ENCODE data around the gene PIP4K2A. TPM values are rescaled to one million over a fixed set of nuclear protein-coding genes. Genes with fewer than 3 reads are reported as not detected.

The PIP4K2A gene
- total RNA-seq, 2 donors from 2014 or later, result 3.6 to 7.8 TPM

DNA sequence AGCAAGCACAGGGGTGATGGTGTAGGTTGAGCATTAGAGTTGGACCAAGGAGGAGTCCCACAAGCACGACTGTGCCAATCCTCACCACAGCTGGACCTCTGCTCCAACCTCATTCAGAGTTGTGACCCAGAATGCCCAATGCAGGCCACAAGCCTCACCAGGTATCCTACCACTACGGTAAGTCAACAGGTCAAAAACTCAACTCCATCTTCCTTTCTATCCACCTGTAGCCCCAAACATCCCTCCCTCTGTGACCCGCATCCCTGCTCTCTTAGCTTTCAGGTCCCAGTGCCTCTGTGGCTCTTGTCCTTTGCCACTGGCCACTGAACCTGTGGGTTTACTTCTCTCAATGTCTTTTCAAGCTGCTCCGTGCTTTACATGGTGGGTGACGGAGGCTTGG lies 112.8 kb downstream of the PIP4K2A start:
- DNase-seq (no peak), ATAC-seq (no peak)
- TF ChIP-seq, protein P1, sequence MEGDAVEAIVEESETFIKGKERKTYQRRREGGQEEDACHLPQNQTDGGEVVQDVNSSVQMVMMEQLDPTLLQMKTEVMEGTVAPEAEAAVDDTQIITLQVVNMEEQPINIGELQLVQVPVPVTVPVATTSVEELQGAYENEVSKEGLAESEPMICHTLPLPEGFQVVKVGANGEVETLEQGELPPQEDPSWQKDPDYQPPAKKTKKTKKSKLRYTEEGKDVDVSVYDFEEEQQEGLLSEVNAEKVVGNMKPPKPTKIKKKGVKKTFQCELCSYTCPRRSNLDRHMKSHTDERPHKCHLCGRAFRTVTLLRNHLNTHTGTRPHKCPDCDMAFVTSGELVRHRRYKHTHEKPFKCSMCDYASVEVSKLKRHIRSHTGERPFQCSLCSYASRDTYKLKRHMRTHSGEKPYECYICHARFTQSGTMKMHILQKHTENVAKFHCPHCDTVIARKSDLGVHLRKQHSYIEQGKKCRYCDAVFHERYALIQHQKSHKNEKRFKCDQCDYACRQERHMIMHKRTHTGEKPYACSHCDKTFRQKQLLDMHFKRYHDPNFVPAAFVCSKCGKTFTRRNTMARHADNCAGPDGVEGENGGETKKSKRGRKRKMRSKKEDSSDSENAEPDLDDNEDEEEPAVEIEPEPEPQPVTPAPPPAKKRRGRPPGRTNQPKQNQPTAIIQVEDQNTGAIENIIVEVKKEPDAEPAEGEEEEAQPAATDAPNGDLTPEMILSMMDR (IDR thresholded peaks at IDR 0.05), result no peak
- TF ChIP-seq POLR2A (IDR thresholded peaks at IDR 0.05), result no peak
- Histone ChIP-seq H3K27me3 (no peaks in the 10 kb centered on the region), H3K27ac (no peak overlapping the region), H3K4me1 (peaks cover 5% of the 10 kb centered on the region), H3K9me3 (no peaks in the 10 kb centered on the region), H3K36me3 (replicated peaks in 1 of 2; ENCODE audit: insufficient read depth in 1 of 2, low read depth in 2 of 2) (no peaks in the 10 kb centered on the region), H3K4me3 (no peak overlapping the region)
- 95 to 97% methylated on average over 5 of the region's 5 CpGs for WGBS, 2 donors
- intact Hi-C loops (cut with DNase I), result no loop called here

DNA sequence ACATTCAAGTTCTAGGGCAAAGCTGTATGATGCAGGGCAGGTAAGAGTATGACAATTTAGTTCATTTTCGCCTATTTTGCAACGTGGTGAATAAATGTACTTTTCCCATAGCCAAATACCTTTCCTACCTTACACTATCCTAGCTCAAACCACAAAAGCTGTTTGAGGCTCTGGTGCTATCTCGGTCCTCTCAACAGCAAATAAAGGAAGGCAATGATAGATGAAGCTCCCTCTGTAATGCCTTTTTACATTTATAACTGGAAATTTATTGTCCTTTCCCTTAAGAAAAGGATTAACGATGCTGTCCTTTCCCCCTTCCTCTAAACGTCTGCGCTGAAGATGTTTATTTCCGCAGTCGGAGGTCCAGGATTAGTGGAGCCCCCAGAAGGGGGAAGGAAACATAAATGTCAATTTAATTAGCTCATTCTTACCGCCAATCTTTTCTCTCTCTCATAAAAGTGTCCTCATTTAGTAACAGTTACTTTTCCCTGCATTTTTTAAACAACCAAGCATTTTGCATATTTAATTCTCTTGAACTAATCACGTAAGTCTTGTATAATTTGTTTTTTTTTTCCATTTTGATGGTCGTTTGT lies 114.6 kb downstream of the PIP4K2A start:
- DNase-seq (no peak), ATAC-seq (no peak)
- no peak for TF ChIP-seq POLR2A (IDR thresholded peaks at IDR 0.05)
- TF ChIP-seq, protein P1 (IDR thresholded peaks at IDR 0.05), result no peak
- Histone ChIP-seq H3K27ac (no peak overlapping the region), H3K4me1 (peaks cover 5% of the 10 kb centered on the region), H3K4me3 (no peak overlapping the region), H3K9me3 (no peaks in the 10 kb centered on the region), H3K36me3 (replicated peaks in 1 of 2; ENCODE audit: insufficient read depth in 1 of 2, low read depth in 2 of 2) (no peaks in the 10 kb centered on the region), H3K27me3 (no peaks in the 10 kb centered on the region)
- 88 to 89% methylated on average over 11 of the region's 11 CpGs for WGBS, 2 donors
- intact Hi-C loops (cut with DNase I), result no loop called here

DNA sequence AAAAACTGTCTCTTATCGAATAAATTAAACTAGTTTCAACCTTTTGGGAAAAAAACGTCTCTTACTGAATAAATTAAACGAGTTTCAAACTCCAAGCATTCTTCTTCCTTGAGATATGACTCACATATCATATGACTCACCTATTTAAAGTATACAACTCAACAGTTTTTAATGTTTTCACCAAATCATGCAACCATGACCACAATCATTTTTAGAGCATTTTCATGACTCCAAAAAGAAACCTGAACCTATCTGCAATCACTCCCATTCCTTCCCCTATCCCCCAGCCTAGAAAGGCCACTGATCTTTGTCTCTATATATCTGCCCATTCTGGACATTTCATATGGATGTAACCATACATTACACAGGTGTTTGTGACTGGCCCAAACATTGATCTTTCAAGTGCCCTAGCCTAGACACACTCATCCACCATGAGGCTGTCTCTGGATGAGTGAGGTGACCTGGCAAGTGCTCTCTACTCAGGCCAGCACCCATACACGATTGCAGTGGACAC lies 115.3 kb downstream of the PIP4K2A start:
- no peaks in the 10 kb centered on the region for H3K36me3 ChIP-seq (replicated peaks in 1 of 2; ENCODE audit: insufficient read depth in 1 of 2, low read depth in 2 of 2)
- peaks cover 5% of the 10 kb centered on the region for H3K4me1 ChIP-seq
- WGBS, 2 donors, result 72 to 75% methylated on average over 4 of the region's 4 CpGs
- ATAC-seq, result no peak
- no peak for TF ChIP-seq POLR2A (IDR thresholded peaks at IDR 0.05)
- TF ChIP-seq, protein P1 (IDR thresholded peaks at IDR 0.05), result no peak
- no peak overlapping the region for H3K4me3 ChIP-seq
- no peaks in the 10 kb centered on the region for H3K27me3 ChIP-seq
- intact Hi-C loops (cut with DNase I), result no loop called here
- H3K27ac ChIP-seq, result no peak overlapping the region
- DNase-seq, result no peak
- H3K9me3 ChIP-seq, result no peaks in the 10 kb centered on the region

DNA sequence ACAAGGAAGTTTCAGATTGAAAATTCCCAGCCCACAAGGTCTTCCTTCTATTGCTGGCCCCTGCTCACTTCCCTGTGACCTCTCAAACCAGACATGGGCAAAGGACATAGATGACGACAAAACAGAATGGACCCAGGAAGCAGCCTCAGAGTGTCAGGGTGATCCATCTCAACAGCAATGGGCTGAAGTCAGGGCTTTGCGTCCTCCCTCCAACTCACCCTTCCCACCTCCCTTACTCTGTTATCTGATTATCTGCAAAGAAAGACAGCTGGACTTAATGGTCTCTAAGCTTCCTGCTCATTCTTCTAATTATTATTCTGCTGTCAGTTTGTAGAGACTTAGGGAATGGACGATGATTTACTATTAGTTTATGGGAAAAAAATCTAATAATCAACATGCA lies 115.9 kb downstream of the PIP4K2A start:
- WGBS, 2 donors, result 86% methylated on average over 3 of the region's 3 CpGs
- H3K27me3 ChIP-seq, result no peaks in the 10 kb centered on the region
- intact Hi-C loops (cut with DNase I), result no loop called here
- H3K36me3 ChIP-seq (replicated peaks in 1 of 2; ENCODE audit: insufficient read depth in 1 of 2, low read depth in 2 of 2), result no peaks in the 10 kb centered on the region
- no peak overlapping the region for H3K27ac ChIP-seq
- no peak for ATAC-seq
- DNase-seq, result peak in 1 of 4 donors; percentile 23
- no peak for TF ChIP-seq POLR2A (IDR thresholded peaks at IDR 0.05)
- TF ChIP-seq, protein P1 (IDR thresholded peaks at IDR 0.05), result no peak
- peaks cover 5% of the 10 kb centered on the region for H3K4me1 ChIP-seq
- H3K9me3 ChIP-seq, result no peaks in the 10 kb centered on the region
- no peak overlapping the region for H3K4me3 ChIP-seq

DNA sequence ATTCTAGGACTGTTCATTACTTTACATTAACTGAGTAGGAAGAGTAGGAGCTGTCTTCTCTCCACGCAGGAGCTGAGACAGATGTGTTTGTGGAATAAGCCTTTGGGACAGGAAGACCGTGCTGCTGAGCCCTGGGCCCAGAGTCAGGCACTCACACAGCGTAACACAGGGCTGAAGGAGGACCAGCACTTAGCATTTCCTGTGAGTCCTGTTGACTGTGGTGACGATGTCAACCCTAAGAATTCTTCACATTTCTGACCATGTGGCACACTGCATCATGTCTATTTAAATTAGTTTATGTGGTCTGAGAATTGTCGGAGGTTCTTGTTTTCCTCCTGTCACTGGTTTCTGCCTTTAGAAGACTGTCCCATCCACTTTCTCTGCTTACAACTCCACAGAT lies 117.2 kb downstream of the PIP4K2A start:
- H3K27ac ChIP-seq, result no peak overlapping the region
- TF ChIP-seq, protein P1 (IDR thresholded peaks at IDR 0.05), result no peak
- no peak for TF ChIP-seq POLR2A (IDR thresholded peaks at IDR 0.05)
- no peak for DNase-seq

More for the DNA sequence above, 117.2 kb downstream of the PIP4K2A start:
- H3K4me1 ChIP-seq, result peaks cover 5% of the 10 kb centered on the region
- no peaks in the 10 kb centered on the region for H3K27me3 ChIP-seq
- H3K36me3 ChIP-seq (replicated peaks in 1 of 2; ENCODE audit: insufficient read depth in 1 of 2, low read depth in 2 of 2), result no peaks in the 10 kb centered on the region
- intact Hi-C loops (cut with DNase I), result no loop called here
- WGBS, 2 donors, result 72 to 74% methylated on average over 5 of the region's 5 CpGs
- no peak overlapping the region for H3K4me3 ChIP-seq
- no peak for ATAC-seq
- no peaks in the 10 kb centered on the region for H3K9me3 ChIP-seq

All from body of pancreas (tissue), 4 donors.